A549 (cell line): ENCODE results near the gene COL15A1.

Experiments used
- BCL3 ChIP-seq: fragments of >200 bp; sonication (Bioruptor Twin); formaldehyde crosslinking; IDR thresholded peaks from 3 replicates; pipeline ENCODE4 v1.6.1; 2016
- CBX2 ChIP-seq: fragments of 200-600 bp; sonication (generic); IDR thresholded peaks from 2 replicates; pipeline ENCODE4 v1.6.1; 2016; ENCODE audit warnings: low read depth, mild to moderate bottlenecking, borderline replicate concordance
- CEBPB ChIP-seq, 2 experiments: fragments of >200 bp in 1 of 2; sonication (Bioruptor Twin) in 1 of 2; formaldehyde crosslinking in 1 of 2; IDR thresholded peaks; 2 replicates each; pipeline ENCODE4 v1.6.1; 2012 to 2016
- CTCF ChIP-seq: fragments of >200 bp; sonication (Bioruptor Twin); formaldehyde crosslinking; IDR thresholded peaks from 3 replicates; pipeline ENCODE4 v1.5.1; 2016
- EP300 ChIP-seq, 2 experiments: fragments of >200 bp; sonication (Bioruptor Twin); formaldehyde crosslinking; IDR thresholded peaks; 2 replicates in 1 of 2; 3 replicates in 1 of 2; pipeline ENCODE4 v1.6.1; 2016 to 2017
- HMGXB4 ChIP-seq: fragments of 250-450 bp; sonication (Bioruptor Pico); IDR thresholded peaks from 2 replicates; pipeline ENCODE4 v1.5.0; 2021; ENCODE audit warnings: mild to moderate bottlenecking, moderate library complexity, borderline replicate concordance
- MAZ ChIP-seq: fragments of 150-350 bp; IDR thresholded peaks from 2 replicates; pipeline ENCODE4 v1.6.1; 2014; ENCODE audit warnings: antibody characterized with exemption, low read depth, low read length, borderline replicate concordance
- POLR2A ChIP-seq: IDR thresholded peaks from 2 replicates; pipeline ENCODE4 v1.6.1; 2012; ENCODE audit warnings: mild to moderate bottlenecking, low read length
- RAD21 ChIP-seq, 2 experiments: fragments of >200 bp in 1 of 2; sonication (Bioruptor Twin) in 1 of 2; formaldehyde crosslinking in 1 of 2; IDR thresholded peaks in 1 of 2; conservative IDR thresholded peaks in 1 of 2; 2 replicates in 1 of 2; 3 replicates in 1 of 2; pipeline ENCODE4 v1.6.1; 2012 to 2018; ENCODE audit warnings: inconsistent platforms in 1 of 2
- TP53 ChIP-seq: fragments of 250-450 bp; sonication (Bioruptor Pico); IDR thresholded peaks from 2 replicates; pipeline ENCODE4 v1.5.0; 2021; ENCODE audit warnings: mild to moderate bottlenecking, moderate library complexity
- ZSCAN20 ChIP-seq: fragments of 250-450 bp; sonication (Bioruptor Pico); IDR thresholded peaks from 2 replicates; pipeline ENCODE4 v1.8.0; 2022; ENCODE audit warnings: mild to moderate bottlenecking, moderate library complexity
- TF ChIP-seq, protein P1 (sequence below): IDR thresholded peaks from 2 replicates; pipeline ENCODE4 v1.6.1; 2012
- TF ChIP-seq, protein P2 (sequence below): fragments of 200-600 bp; sonication (generic); IDR thresholded peaks from 2 replicates; pipeline ENCODE4 v1.6.1; 2016; ENCODE audit warnings: antibody characterized with exemption, mild to moderate bottlenecking, moderate library complexity

- no peak for TF ChIP-seq EP300 (IDR thresholded peaks at IDR 0.05)
- no peak for TF ChIP-seq CTCF
- no peak for TF ChIP-seq CBX2
- TF ChIP-seq, protein P1, sequence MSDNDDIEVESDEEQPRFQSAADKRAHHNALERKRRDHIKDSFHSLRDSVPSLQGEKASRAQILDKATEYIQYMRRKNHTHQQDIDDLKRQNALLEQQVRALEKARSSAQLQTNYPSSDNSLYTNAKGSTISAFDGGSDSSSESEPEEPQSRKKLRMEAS = no peak
- TF ChIP-seq RAD21 (conservative IDR thresholded peaks at IDR 0.05 in 1 of 2, IDR thresholded peaks at IDR 0.05 in 1 of 2) = no peak
- no peak for TF ChIP-seq POLR2A
- TF ChIP-seq CEBPB (IDR thresholded peaks at IDR 0.05) = no peak
- TF ChIP-seq MAZ = no peak
- TF ChIP-seq, protein P2, sequence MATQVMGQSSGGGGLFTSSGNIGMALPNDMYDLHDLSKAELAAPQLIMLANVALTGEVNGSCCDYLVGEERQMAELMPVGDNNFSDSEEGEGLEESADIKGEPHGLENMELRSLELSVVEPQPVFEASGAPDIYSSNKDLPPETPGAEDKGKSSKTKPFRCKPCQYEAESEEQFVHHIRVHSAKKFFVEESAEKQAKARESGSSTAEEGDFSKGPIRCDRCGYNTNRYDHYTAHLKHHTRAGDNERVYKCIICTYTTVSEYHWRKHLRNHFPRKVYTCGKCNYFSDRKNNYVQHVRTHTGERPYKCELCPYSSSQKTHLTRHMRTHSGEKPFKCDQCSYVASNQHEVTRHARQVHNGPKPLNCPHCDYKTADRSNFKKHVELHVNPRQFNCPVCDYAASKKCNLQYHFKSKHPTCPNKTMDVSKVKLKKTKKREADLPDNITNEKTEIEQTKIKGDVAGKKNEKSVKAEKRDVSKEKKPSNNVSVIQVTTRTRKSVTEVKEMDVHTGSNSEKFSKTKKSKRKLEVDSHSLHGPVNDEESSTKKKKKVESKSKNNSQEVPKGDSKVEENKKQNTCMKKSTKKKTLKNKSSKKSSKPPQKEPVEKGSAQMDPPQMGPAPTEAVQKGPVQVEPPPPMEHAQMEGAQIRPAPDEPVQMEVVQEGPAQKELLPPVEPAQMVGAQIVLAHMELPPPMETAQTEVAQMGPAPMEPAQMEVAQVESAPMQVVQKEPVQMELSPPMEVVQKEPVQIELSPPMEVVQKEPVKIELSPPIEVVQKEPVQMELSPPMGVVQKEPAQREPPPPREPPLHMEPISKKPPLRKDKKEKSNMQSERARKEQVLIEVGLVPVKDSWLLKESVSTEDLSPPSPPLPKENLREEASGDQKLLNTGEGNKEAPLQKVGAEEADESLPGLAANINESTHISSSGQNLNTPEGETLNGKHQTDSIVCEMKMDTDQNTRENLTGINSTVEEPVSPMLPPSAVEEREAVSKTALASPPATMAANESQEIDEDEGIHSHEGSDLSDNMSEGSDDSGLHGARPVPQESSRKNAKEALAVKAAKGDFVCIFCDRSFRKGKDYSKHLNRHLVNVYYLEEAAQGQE = no peak
- TF ChIP-seq ZSCAN20 (CRISPR knock-in tag) = no peak
- no peak for TF ChIP-seq HMGXB4 (CRISPR knock-in tag)
- TF ChIP-seq BCL3 = no peak
- no peak for TF ChIP-seq TP53
Observed at GRCh38 chr9:99108131-99108530, 164.4 kb downstream of the COL15A1 start.
